GM12878 (cell line): ENCODE results near the gene TRIM7. TPM values are rescaled to one million over a fixed set of nuclear protein-coding genes. Genes with fewer than 3 reads are reported as not detected.

Experiments used
- BCL11A ChIP-seq: IDR thresholded peaks from 2 replicates; pipeline ENCODE4 v1.6.1; 2011; ENCODE audit warnings: low read depth, low read length
- BCL3 ChIP-seq: IDR thresholded peaks from 2 replicates; pipeline ENCODE4 v1.6.1; 2011; ENCODE audit warnings: borderline replicate concordance, low read depth, mild to moderate bottlenecking, moderate library complexity, low read length; ENCODE audit not compliant: insufficient read depth, poor library complexity, severe bottlenecking
- BMI1 ChIP-seq: fragments of 450-650 bp; IDR thresholded peaks from 2 replicates; pipeline ENCODE4 v1.6.1; 2016; ENCODE audit warnings: mild to moderate bottlenecking, moderate library complexity, borderline replicate concordance
- ELK1 ChIP-seq: IDR thresholded peaks from 2 replicates; pipeline ENCODE4 v1.6.1; 2012; ENCODE audit warnings: low read depth, low read length, improper control_type of control experiment
- FOS ChIP-seq: IDR thresholded peaks from 3 replicates; pipeline ENCODE4 v1.6.1; 2011; ENCODE audit warnings: borderline replicate concordance; ENCODE audit not compliant: insufficient read length; ENCODE audit errors: extremely low read depth
- IRF5 ChIP-seq: fragments of 450-650 bp; IDR thresholded peaks from 2 replicates; pipeline ENCODE4 v1.6.1; 2017; ENCODE audit warnings: borderline replicate concordance
- JUNB ChIP-seq: IDR thresholded peaks from 2 replicates; pipeline ENCODE4 v1.6.1; 2016; ENCODE audit warnings: antibody characterized with exemption, mild to moderate bottlenecking
- MAX ChIP-seq: IDR thresholded peaks from 2 replicates; pipeline ENCODE4 v1.6.1; 2012; ENCODE audit warnings: low read depth, low read length, improper control_type of control experiment
- MTA2 ChIP-seq: fragments of 450-650 bp; IDR thresholded peaks from 2 replicates; pipeline ENCODE4 v1.6.1; 2016; ENCODE audit warnings: low read depth, mild to moderate bottlenecking, moderate library complexity
- MTA3 ChIP-seq: IDR thresholded peaks from 2 replicates; pipeline ENCODE4 v1.6.1; 2012; ENCODE audit warnings: low read length, inconsistent platforms, borderline replicate concordance
- MYB ChIP-seq: fragments of 150-350 bp; IDR thresholded peaks from 2 replicates; pipeline ENCODE4 v1.6.1; 2014; ENCODE audit warnings: mild to moderate bottlenecking, low read depth, low read length, borderline replicate concordance
- PBX3 ChIP-seq: IDR thresholded peaks from 2 replicates; pipeline ENCODE4 v1.6.1; 2011; ENCODE audit warnings: mild to moderate bottlenecking, low read depth, low read length, moderate library complexity; ENCODE audit not compliant: insufficient replicate concordance
- POLR2AphosphoS2 ChIP-seq: IDR thresholded peaks from 2 replicates; pipeline ENCODE4 v1.6.1; 2011; ENCODE audit warnings: low read depth, mild to moderate bottlenecking, low read length, improper control_type of control experiment, moderate library complexity
- RAD21 ChIP-seq: IDR thresholded peaks from 2 replicates; pipeline ENCODE4 v1.6.1; 2011; ENCODE audit warnings: mild to moderate bottlenecking, low read depth, low read length, moderate library complexity; ENCODE audit not compliant: insufficient read depth
- ZBTB4 ChIP-seq: fragments of 450-650 bp; formaldehyde crosslinking; IDR thresholded peaks from 2 replicates; pipeline ENCODE4 v1.4.0; 2022; ENCODE audit warnings: mild to moderate bottlenecking, moderate library complexity
- ZNF592 ChIP-seq: fragments of 450-650 bp; IDR thresholded peaks from 2 replicates; pipeline ENCODE4 v1.6.1; 2017; ENCODE audit warnings: mild to moderate bottlenecking, moderate library complexity
- polyA plus RNA-seq, 11 experiments: library from polyadenylated mRNA; depleted of rRNA in 4 of 11; unstranded in 6 of 11; stranded (reverse) in 5 of 11; fragments of >200 nt; fragmentation: Nextera tagmentation in 4 of 11; fragmentation: Illumina TruSeq in 1 of 11; extraction: Ambion mirVana in 4 of 11; extraction: Trizol in 1 of 11; gene quantifications; 1 replicate in 1 of 11; 2 replicates in 10 of 11; pipeline versions ENCODE4 v1.2.1 to v1.2.3, GENCODE V29; 2011 to 2016; ENCODE audit warnings: inconsistent platforms in 2 of 11, missing spikeins in 2 of 11, low read depth in 1 of 11
- total RNA-seq, 4 experiments: library from RNA; depleted of rRNA in 3 of 4; stranded (reverse); fragments of >200 nt in 3 of 4; fragmentation: Illumina TruSeq in 1 of 4; extraction: Trizol in 1 of 4; gene quantifications; 2 replicates each; pipeline versions ENCODE4 v1.2.1 to v1.2.3, GENCODE V29; 2013 to 2021

TRIM7 gene
- total and polyA plus RNA-seq, 10 of the 15 experiments (the other 5 are each of a cell fraction or from before 2014, with no cell fraction given), result 0.02 to 1.6 (median 0.41) TPM

- no peak for TF ChIP-seq JUNB
- no peak for TF ChIP-seq POLR2AphosphoS2
- TF ChIP-seq MTA3, result no peak
- no peak for TF ChIP-seq ZBTB4
- no peak for TF ChIP-seq FOS
- TF ChIP-seq RAD21, result no peak
- no peak for TF ChIP-seq BCL11A
- no peak for TF ChIP-seq PBX3
- TF ChIP-seq MYB, result no peak
- TF ChIP-seq IRF5, result no peak
- TF ChIP-seq MTA2, result no peak; the same call in 1 of the 2 replicates
- no peak for TF ChIP-seq ZNF592
- TF ChIP-seq BCL3, result no peak
- TF ChIP-seq ELK1, result no peak
- peak; percentile 96 for TF ChIP-seq BMI1
- no peak for TF ChIP-seq MAX
Observed at GRCh38 chr5:181223729-181224389, 18.9 kb upstream of the TRIM7 start (continued).
